Testis (tissue), 3 donors: ENCODE data around the gene KRTAP10-5. TPM values are rescaled to one million over a fixed set of nuclear protein-coding genes. Genes with fewer than 3 reads are reported as not detected.
"Not testable (repeated sequence)": the region's sequence is repeated elsewhere in the genome, so short reads cannot be mapped to it uniquely, and the experiment has no call there.

Experiments
- DNase-seq: peaks from one replicate; pipeline ENCODE4 v3.0.0-alpha.2; 2019
- H3K27ac ChIP-seq, 2 donors: fragments of 200-600 bp; sonication (generic); one replicate each; pipeline ENCODE4 v1.5.1; 2019
- H3K27me3 ChIP-seq: fragments of 200-600 bp; sonication (generic); one replicate; pipeline ENCODE4 v1.5.1; 2019
- H3K36me3 ChIP-seq: fragments of 200-600 bp; sonication (generic); one replicate; pipeline ENCODE4 v1.5.1; 2017; ENCODE audit warnings: low read depth; ENCODE audit errors: missing control alignments
- H3K4me1 ChIP-seq: fragments of 200-600 bp; sonication (generic); one replicate; pipeline ENCODE4 v1.5.1; 2019
- H3K4me3 ChIP-seq, 2 donors: fragments of 200-600 bp; sonication (generic); one replicate each; pipeline ENCODE4 v1.5.1; 2017 to 2019
- H3K9me3 ChIP-seq: fragments of 200-600 bp; sonication (generic); one replicate; pipeline ENCODE4 v1.5.1; 2017
- POLR2A ChIP-seq: fragments of 450-650 bp; IDR thresholded peaks from one replicate; pipeline ENCODE4 v1.6.1; 2017; ENCODE audit warnings: antibody characterized with exemption, mild to moderate bottlenecking, moderate library complexity
- WGBS, 2 donors: methylation state at CpG; one replicate each; pipeline ENCODE4 v1.1.5; 2018; 5-methylcytosine and 5-hydroxymethylcytosine counted together
- intact Hi-C: fragments of 100-400 bp; cut with DNase I; formaldehyde crosslinking; loops from one replicate; pipeline ENCODE4 v1.15.1; 2023; ENCODE audit warnings: low total_unique reads
- polyA plus RNA-seq: library from polyadenylated mRNA; stranded (reverse); fragments of 350-450 nt; fragmentation: Illumina TruSeq; extraction: RNeasy Lipid Tissue Mini Kit (QIAGEN cat#74804); gene quantifications from one replicate; pipeline ENCODE4 v1.2.3, GENCODE V29; 2014; ENCODE audit warnings: low read depth, low replicate concordance; ENCODE audit not compliant: insufficient read depth
- total RNA-seq, 2 donors: library from RNA; depleted of rRNA; stranded (reverse); fragments of >200 nt; gene quantifications; one replicate each; pipeline ENCODE4 v1.2.3, GENCODE V29; 2016
- TF ChIP-seq, protein P1 (sequence below), 3 experiments: fragments of 450-650 bp in 2 of 3; fragments of 200-600 bp in 1 of 3; sonication (generic) in 1 of 3; IDR thresholded peaks; one replicate each; pipeline ENCODE4 v1.5.1; 2016 to 2019; ENCODE audit warnings: antibody characterized with exemption in 3 of 3, mild to moderate bottlenecking in 2 of 3, moderate library complexity in 1 of 3

Gene KRTAP10-5
- total and polyA plus RNA-seq, 3 donors from 2014 or later, result not detected

GRCh38 chr21:44603911-44604310 lies 23.5 kb upstream of the KRTAP10-5 start:
- Histone ChIP-seq H3K9me3 (no peaks in the 10 kb centered on the region), H3K36me3 (no peaks in the 10 kb centered on the region), H3K4me1 (no peaks in the 10 kb centered on the region), H3K4me3 (no peak overlapping the region), H3K27ac (no peak overlapping the region), H3K27me3 (no peaks in the 10 kb centered on the region)
- TF ChIP-seq, protein P1, sequence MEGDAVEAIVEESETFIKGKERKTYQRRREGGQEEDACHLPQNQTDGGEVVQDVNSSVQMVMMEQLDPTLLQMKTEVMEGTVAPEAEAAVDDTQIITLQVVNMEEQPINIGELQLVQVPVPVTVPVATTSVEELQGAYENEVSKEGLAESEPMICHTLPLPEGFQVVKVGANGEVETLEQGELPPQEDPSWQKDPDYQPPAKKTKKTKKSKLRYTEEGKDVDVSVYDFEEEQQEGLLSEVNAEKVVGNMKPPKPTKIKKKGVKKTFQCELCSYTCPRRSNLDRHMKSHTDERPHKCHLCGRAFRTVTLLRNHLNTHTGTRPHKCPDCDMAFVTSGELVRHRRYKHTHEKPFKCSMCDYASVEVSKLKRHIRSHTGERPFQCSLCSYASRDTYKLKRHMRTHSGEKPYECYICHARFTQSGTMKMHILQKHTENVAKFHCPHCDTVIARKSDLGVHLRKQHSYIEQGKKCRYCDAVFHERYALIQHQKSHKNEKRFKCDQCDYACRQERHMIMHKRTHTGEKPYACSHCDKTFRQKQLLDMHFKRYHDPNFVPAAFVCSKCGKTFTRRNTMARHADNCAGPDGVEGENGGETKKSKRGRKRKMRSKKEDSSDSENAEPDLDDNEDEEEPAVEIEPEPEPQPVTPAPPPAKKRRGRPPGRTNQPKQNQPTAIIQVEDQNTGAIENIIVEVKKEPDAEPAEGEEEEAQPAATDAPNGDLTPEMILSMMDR (IDR thresholded peaks at IDR 0.05), result no peak
- TF ChIP-seq POLR2A, result no peak
- intact Hi-C loops, result no loop called here
- DNase-seq, result no peak
- WGBS, 2 donors, result 89 to 91% methylated on average over 7 to 8 of the region's 8 CpGs

DNA sequence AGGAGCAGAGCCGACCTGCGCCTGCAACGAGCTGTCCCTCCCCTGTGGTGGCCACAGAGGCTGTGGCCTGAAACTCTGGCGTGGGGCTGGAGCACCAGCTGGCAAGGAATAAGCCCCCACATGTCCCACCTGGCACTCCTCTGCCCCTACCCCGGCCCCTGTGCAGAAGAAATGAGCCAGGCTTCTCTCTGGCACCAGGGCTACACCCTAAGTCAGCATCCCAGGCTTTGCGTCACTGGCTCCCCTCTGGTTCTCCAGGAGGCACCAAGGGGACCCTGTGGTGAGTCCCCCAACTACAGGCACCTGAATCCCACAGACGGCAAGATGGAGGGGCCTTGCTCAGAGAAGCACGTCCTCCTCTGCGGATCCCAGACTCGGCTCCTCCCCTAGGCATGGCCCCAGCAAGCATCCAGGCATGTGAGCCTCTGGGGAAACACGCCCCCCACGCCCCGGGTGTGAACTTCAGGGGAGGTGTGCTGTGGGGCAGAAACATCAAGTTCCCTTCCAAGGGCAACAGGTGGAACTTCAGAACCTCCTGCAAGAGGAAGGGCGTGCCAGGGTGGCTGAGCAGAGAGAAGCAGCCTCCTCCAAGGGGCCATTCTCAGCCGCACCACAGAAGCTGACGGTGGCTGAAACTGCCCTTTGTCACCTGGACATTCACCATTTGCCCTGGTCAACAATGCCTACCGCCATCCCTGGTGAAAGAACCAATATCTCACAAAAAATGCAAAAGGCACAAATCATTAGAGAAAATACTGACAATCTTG lies 22.9 kb upstream of the KRTAP10-5 start:
- H3K27me3 ChIP-seq, result no peaks in the 10 kb centered on the region
- no peak for DNase-seq
- no peak overlapping the region for H3K4me3 ChIP-seq
- no peak overlapping the region for H3K27ac ChIP-seq
- H3K9me3 ChIP-seq, result no peaks in the 10 kb centered on the region
- H3K36me3 ChIP-seq, result no peaks in the 10 kb centered on the region
- TF ChIP-seq, protein P1 (IDR thresholded peaks at IDR 0.05), result no peak
- TF ChIP-seq POLR2A, result no peak
- H3K4me1 ChIP-seq, result no peaks in the 10 kb centered on the region
- intact Hi-C loops, result no loop called here
- WGBS, 2 donors, result 61 to 78% methylated on average over 10 to 17 of the region's 17 CpGs

GRCh38 chr21:44602463-44602850 lies 22.1 kb upstream of the KRTAP10-5 start:
- intact Hi-C loops, result no loop called here
- H3K36me3 ChIP-seq, result no peaks in the 10 kb centered on the region
- no peaks in the 10 kb centered on the region for H3K9me3 ChIP-seq
- 88 to 98% methylated on average over 7 to 21 of the region's 21 CpGs for WGBS, 2 donors
- H3K4me3 ChIP-seq, result no peak overlapping the region
- H3K27ac ChIP-seq, result no peak overlapping the region
- H3K27me3 ChIP-seq, result no peaks in the 10 kb centered on the region
- DNase-seq, result no peak
- H3K4me1 ChIP-seq, result no peaks in the 10 kb centered on the region
- no peak for TF ChIP-seq POLR2A
- TF ChIP-seq, protein P1 (IDR thresholded peaks at IDR 0.05), result no peak

GRCh38 chr21:44601596-44602462 lies 21.4 kb upstream of the KRTAP10-5 start:
- WGBS, 2 donors, result 72 to 92% methylated on average over 14 to 23 of the region's 23 CpGs
- no peak overlapping the region for H3K27ac ChIP-seq
- H3K4me3 ChIP-seq, result no peak overlapping the region
- no peak for DNase-seq
- no peaks in the 10 kb centered on the region for H3K36me3 ChIP-seq
- no peaks in the 10 kb centered on the region for H3K4me1 ChIP-seq
- TF ChIP-seq, protein P1 (IDR thresholded peaks at IDR 0.05), result no peak
- no peak for TF ChIP-seq POLR2A
- H3K27me3 ChIP-seq, result no peaks in the 10 kb centered on the region
- H3K9me3 ChIP-seq, result no peaks in the 10 kb centered on the region
- intact Hi-C loops, result no loop called here

DNA sequence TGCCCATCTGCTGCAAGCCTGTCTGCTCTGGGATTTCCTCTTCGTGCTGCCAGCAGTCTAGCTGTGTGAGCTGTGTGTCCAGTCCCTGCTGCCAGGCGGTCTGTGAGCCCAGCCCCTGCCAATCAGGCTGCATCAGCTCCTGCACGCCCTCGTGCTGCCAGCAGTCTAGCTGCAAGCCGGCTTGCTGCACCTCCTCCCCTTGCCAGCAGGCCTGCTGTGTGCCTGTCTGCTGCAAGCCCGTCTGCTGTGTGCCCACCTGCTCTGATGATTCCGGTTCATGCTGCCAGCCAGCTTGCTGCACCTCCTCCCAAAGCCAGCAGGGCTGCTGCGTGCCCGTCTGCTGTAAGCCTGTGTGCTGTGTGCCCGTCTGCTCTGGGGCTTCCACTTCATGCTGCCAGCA lies 20.7 kb upstream of the KRTAP10-5 start:
- intact Hi-C loops, H3K4me1 ChIP-seq, H3K4me3 ChIP-seq, H3K9me3 ChIP-seq, DNase-seq, H3K27me3 ChIP-seq, H3K27ac ChIP-seq, H3K36me3 ChIP-seq: not testable (repeated sequence)
- 49 to 90% methylated on average over 5 to 7 of the region's 10 CpGs for WGBS, 2 donors

DNA sequence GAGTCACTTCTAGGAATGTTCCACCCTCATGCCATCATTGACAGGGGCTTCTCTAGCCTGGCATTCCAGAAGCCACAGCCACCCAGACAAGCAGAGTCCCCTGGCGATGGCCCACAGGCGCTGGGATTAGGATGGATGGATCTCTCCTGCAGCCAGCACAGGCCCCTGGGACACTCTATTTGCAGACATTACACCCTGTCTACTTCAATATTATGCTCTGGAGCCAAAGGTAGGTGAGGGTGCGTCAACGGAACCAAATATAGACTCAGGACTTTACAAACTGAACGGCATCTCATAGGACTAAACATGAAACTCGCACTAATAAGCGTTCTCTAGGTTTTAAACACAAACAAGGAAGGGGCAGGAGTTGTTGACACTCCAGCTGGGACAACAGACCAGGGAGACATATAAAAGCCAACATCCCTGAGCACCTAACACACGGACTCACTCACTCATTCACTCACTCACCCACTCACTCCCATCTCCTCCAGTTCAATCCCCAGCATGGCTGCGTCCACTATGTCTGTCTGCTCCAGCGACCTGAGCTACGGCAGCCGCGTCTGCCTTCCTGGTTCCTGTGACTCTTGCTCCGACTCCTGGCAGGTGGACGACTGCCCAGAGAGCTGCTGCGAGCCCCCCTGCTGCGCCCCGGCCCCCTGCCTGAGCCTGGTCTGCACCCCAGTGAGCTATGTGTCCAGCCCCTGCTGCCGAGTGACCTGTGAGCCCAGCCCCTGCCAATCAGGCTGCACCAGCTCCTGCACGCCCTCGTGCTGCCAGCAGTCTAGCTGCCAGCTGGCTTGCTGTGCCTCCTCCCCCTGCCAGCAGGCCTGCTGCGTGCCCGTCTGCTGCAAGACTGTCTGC lies 19.9 kb upstream of the KRTAP10-5 start, which contains the start of gene KRTAP10-7:
TSS of gene KRTAP10-7 (plus strand) at position 480 of the 861 bp plus-strand sequence. CDS start at position 505, 25 bp downstream.
- H3K27me3 ChIP-seq, H3K4me3 ChIP-seq, intact Hi-C loops, H3K9me3 ChIP-seq, H3K27ac ChIP-seq, DNase-seq, H3K36me3 ChIP-seq, H3K4me1 ChIP-seq: not testable (repeated sequence)
- 79 to 81% methylated on average over 15 to 23 of the region's 23 CpGs for WGBS, 2 donors
